ENCODE results near the gene USF2.
"Not testable (repeated sequence)": the region's sequence is repeated elsewhere in the genome, so short reads cannot be mapped to it uniquely, and the experiment has no call there.

DNA sequence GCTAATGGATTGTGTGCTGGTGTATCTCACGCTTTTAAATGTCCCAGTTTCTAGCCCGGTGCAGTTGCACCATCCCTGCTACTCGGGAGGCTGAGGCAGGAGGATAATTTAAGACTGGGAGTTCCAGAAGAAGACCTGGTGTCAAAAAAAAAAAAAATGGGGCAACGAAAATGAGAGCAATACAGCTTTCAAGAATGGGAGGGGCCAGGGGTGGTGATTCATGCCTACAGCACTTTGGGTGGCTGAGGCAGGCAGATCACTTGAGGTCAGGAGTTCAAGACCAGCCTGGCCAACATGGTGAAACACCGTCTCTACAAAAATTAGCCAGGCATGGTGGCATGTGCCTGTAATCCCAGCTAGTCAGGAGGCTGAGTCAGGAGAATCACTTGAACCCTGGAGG is 17.3 kb downstream of the USF2 start:
- TF ChIP-seq, protein P1, sequence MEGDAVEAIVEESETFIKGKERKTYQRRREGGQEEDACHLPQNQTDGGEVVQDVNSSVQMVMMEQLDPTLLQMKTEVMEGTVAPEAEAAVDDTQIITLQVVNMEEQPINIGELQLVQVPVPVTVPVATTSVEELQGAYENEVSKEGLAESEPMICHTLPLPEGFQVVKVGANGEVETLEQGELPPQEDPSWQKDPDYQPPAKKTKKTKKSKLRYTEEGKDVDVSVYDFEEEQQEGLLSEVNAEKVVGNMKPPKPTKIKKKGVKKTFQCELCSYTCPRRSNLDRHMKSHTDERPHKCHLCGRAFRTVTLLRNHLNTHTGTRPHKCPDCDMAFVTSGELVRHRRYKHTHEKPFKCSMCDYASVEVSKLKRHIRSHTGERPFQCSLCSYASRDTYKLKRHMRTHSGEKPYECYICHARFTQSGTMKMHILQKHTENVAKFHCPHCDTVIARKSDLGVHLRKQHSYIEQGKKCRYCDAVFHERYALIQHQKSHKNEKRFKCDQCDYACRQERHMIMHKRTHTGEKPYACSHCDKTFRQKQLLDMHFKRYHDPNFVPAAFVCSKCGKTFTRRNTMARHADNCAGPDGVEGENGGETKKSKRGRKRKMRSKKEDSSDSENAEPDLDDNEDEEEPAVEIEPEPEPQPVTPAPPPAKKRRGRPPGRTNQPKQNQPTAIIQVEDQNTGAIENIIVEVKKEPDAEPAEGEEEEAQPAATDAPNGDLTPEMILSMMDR (IDR thresholded peaks at IDR 0.05; ENCODE audit: insufficient read depth, low read depth, low read length): not testable (repeated sequence)
- not testable (repeated sequence) for TF ChIP-seq EZH2 (IDR thresholded peaks at IDR 0.05; ENCODE audit: insufficient read depth, low read length)
